ENCODE data around the gene TAL1. TPM values are rescaled to one million over a fixed set of nuclear protein-coding genes. Genes with fewer than 3 reads are reported as not detected.
A peak's percentile ranks its signal among the peaks of the same experiment; 100 is the strongest.

Gene TAL1
- total and polyA plus RNA-seq, 2 of the 13 experiments (the other 11 are each of a cell fraction or from before 2014, with no cell fraction given), result 0.05 TPM; not detected in 1

GRCh38 chr1:47192458-47193384 is 39.3 kb downstream of the TAL1 start (continued):
- TF ChIP-seq ZBED4 (CRISPR knock-in tag; IDR thresholded peaks at IDR 0.05; ENCODE audit: borderline replicate concordance) (0 out of 2 replicates have a peak, but pooled peaks have one; percentile 39), TMF1 (CRISPR knock-in tag; IDR thresholded peaks at IDR 0.05; ENCODE audit: low read depth) (no peak), JARID2 (CRISPR knock-in tag; IDR thresholded peaks at IDR 0.05; ENCODE audit: insufficient replicate concordance) (peak; percentile 23), MAFF (IDR thresholded peaks at IDR 0.05; ENCODE audit: low read depth, low read length) (no peak), SP4 (CRISPR knock-in tag; IDR thresholded peaks at IDR 0.05) (peak; percentile 9; the same call in 1 of the 2 replicates), ZBTB14 (CRISPR knock-in tag; IDR thresholded peaks at IDR 0.05) (no peak), SSRP1 (CRISPR knock-in tag; IDR thresholded peaks at IDR 0.05) (no peak), SRSF9 (IDR thresholded peaks at IDR 0.05; ENCODE audit: borderline replicate concordance, insufficient read depth, low read depth, low read length, poor library complexity, severe bottlenecking) (no peak), MXD4 (CRISPR knock-in tag; IDR thresholded peaks at IDR 0.05) (peak; percentile 50; the same call in 1 of the 2 replicates), AKNA (CRISPR knock-in tag; IDR thresholded peaks at IDR 0.05; ENCODE audit: borderline replicate concordance) (0 out of 2 replicates have a peak, but pooled peaks have one; percentile 59), ZNF547 (CRISPR knock-in tag; IDR thresholded peaks at IDR 0.05) (no peak), AFF4 (CRISPR knock-in tag; IDR thresholded peaks at IDR 0.05) (peak; percentile 62; the same call in 1 of the 2 replicates)
